Ammon's horn (tissue), 1 donor: ENCODE measurements around the gene WDCP.
"Not testable (repeated sequence)": the region's sequence is repeated elsewhere in the genome, so short reads cannot be mapped to it uniquely, and the experiment has no call there.

Source experiments
- DNase-seq: peaks from one replicate; pipeline ENCODE4 v3.0.0-alpha.2; 2016; ENCODE audit warnings: low spot score

Gene WDCP

GRCh38 chr2:24065341-24065740 is 18.1 kb upstream of the WDCP start:
- DNase-seq: no peak

- DNase-seq: no peak
Observed at GRCh38 chr2:24058564-24059271, 11.5 kb upstream of the WDCP start.

GRCh38 chr2:24055750-24056149 is 8.6 kb upstream of the WDCP start:
- DNase-seq: no peak

GRCh38 chr2:24054366-24055010 is 7.3 kb upstream of the WDCP start:
- DNase-seq: no peak

- no peak for DNase-seq
Observed at GRCh38 chr2:24052951-24053350, 5.8 kb upstream of the WDCP start.

GRCh38 chr2:24051833-24052232 is 4.6 kb upstream of the WDCP start:
- no peak for DNase-seq

GRCh38 chr2:24050041-24050979 is 3.1 kb upstream of the WDCP start:
- DNase-seq: peak; percentile 25

GRCh38 chr2:24049485-24050021 is 2.4 kb upstream of the WDCP start, which contains the start of gene FKBP1B:
Gene FKBP1B (plus strand): TSS chr2:24049741. CDS start chr2:24049850, 109 bp downstream.
- peak; percentile 36 for DNase-seq

- DNase-seq: no peak
Observed at GRCh38 chr2:24048769-24049484, 1.7 kb upstream of the WDCP start.

GRCh38 chr2:24047703-24048033 is 477 bp upstream of the WDCP start:
- DNase-seq: no peak

- no peak for DNase-seq
Observed at GRCh38 chr2:24046599-24046929, 627 bp downstream of the WDCP start.

- DNase-seq: no peak
Observed at GRCh38 chr2:24045511-24046508, 1.4 kb downstream of the WDCP start.

GRCh38 chr2:24043133-24043532 is 4.1 kb downstream of the WDCP start:
- not testable (repeated sequence) for DNase-seq

- DNase-seq: no peak
Observed at GRCh38 chr2:24040511-24040910, 6.7 kb downstream of the WDCP start.

GRCh38 chr2:24038786-24039499 is 8.2 kb downstream of the WDCP start:
- DNase-seq: no peak

GRCh38 chr2:24026233-24026632 is 21.0 kb downstream of the WDCP start:
- no peak for DNase-seq

GRCh38 chr2:24024996-24025663 is 22.1 kb downstream of the WDCP start:
- no peak for DNase-seq

- no peak for DNase-seq
Observed at GRCh38 chr2:24024018-24024417, 23.2 kb downstream of the WDCP start.

- DNase-seq: no peak
Observed at GRCh38 chr2:24022975-24023575, 24.1 kb downstream of the WDCP start.
